GM20000 (cell line): ENCODE measurements around the gene SNX32.

Experiments used
- DNase-seq: peaks from one replicate; pipeline ENCODE4 v3.0.0; 2012; ENCODE audit warnings: low spot score
- TF ChIP-seq, protein P1 (sequence below): IDR thresholded peaks from 2 replicates; pipeline ENCODE4 v1.5.1; 2012; ENCODE audit warnings: mild to moderate bottlenecking, control low read depth; ENCODE audit errors: extremely low read depth, missing control alignments

SNX32 gene

DNA sequence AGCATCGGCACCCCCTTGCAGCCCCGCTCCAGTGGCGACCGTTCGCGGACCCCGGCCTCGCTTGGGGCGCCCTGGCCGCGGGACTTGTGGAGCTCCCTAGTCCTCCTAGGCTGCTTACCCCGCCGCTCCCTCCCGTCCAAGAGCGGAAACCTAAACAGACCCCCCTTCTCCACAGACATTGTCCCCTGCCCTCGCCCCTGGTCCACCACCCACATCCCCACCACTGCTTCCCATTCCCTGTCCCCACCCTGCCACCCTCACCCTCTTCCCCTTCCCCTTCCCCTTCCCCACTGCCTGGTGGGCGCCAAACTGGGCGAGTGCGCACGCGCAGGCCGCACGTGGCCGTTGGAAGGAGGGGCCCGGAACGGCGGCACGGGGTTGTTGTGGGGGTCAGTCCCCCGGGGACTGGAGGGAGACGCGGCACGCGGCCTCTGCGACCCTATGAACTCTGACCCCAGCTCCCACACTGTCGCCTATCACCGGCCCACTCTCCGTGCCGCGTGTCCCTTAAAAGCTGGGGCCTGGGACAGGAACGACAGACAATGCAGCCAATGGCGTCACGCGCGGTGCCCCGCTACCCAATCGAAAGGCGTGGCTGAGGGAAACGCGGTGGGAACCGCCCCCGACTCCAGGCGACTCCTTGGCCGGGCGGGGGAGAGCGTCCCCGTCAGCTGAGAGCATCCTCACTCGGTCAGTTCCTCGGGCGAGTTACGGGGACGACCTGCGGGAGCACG lies at the start of gene SNX32:
Gene SNX32 (plus strand): TSS at position 667 of the 734 bp plus-strand sequence. CDS start 103 bp downstream, outside the sequence.
- TF ChIP-seq, protein P1, sequence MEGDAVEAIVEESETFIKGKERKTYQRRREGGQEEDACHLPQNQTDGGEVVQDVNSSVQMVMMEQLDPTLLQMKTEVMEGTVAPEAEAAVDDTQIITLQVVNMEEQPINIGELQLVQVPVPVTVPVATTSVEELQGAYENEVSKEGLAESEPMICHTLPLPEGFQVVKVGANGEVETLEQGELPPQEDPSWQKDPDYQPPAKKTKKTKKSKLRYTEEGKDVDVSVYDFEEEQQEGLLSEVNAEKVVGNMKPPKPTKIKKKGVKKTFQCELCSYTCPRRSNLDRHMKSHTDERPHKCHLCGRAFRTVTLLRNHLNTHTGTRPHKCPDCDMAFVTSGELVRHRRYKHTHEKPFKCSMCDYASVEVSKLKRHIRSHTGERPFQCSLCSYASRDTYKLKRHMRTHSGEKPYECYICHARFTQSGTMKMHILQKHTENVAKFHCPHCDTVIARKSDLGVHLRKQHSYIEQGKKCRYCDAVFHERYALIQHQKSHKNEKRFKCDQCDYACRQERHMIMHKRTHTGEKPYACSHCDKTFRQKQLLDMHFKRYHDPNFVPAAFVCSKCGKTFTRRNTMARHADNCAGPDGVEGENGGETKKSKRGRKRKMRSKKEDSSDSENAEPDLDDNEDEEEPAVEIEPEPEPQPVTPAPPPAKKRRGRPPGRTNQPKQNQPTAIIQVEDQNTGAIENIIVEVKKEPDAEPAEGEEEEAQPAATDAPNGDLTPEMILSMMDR, result no peak
- peak; percentile 98 for DNase-seq

DNA sequence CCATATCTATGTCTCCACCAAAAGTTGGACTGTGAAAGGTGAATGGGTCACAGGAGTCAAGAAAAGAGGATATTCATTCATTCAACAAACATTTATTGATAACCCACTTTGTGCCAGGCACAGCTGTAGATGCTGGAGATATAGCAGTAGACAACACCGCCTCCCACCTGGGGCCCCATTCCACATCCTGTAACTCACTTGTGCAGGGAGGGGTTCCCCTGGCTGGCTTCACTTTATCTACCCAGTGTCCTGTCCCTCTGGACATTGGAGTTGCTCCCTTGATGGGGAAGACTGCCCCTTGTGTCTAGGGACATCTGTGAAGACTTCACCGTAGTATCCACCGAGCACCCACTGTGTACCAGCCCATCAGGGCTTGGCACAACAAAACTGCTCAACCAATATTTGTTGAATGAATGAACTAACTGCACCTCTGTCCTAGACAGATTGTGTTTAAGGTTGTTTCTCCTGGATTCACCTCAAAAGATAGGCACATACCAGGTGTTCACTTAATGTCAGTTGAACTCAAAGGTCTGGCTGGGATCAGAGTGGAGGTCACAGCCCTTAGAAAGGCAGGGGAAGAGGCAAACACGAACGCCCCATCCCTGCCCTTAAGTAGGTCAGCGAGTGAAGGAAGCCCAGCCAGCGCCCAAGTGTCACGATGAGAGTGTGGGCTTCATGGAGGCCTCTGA lies 48.3 kb upstream of the SNX32 start:
- TF ChIP-seq, protein P1, result no peak
- DNase-seq, result no peak

DNA sequence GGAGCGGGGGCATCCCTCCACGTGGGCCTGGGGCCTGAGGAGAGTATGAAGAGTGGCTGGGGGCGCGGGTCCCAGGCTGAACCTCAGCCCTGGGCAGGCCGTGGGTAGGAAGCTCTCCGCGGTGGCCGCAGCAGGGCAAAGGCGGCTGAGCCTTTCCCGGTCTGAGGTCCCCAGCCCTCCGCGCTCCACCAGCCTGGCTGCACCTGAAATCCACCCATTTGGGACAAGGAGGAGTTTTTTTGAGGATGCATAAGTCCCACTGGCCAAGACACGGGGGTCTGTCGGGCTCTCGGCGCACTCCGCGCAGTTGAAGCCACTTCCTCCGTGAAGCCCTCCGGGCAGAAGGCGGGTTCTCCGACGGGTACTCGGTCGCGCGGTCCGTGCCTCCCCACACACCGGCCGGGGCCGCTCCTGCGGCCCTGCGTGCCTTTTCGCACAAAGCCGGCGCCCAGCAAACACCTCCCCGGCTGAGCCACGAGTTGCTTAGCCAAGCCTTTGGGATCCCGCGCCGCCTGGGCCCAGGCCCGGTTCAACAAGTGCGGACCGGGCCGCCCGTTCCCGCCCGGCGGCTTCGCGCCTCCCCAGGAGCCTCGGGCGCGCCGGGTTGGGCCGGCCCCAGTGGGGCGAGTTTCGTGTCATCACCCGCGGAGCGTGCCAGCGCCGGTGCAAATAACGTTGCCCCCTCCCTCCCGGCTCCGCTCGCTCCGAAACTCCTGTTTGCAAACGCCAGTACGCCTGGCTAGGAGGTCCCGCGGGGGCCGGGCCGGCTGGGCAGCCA lies 47.6 kb upstream of the SNX32 start:
- DNase-seq, result peak; percentile 60
- TF ChIP-seq, protein P1, result no peak

DNA sequence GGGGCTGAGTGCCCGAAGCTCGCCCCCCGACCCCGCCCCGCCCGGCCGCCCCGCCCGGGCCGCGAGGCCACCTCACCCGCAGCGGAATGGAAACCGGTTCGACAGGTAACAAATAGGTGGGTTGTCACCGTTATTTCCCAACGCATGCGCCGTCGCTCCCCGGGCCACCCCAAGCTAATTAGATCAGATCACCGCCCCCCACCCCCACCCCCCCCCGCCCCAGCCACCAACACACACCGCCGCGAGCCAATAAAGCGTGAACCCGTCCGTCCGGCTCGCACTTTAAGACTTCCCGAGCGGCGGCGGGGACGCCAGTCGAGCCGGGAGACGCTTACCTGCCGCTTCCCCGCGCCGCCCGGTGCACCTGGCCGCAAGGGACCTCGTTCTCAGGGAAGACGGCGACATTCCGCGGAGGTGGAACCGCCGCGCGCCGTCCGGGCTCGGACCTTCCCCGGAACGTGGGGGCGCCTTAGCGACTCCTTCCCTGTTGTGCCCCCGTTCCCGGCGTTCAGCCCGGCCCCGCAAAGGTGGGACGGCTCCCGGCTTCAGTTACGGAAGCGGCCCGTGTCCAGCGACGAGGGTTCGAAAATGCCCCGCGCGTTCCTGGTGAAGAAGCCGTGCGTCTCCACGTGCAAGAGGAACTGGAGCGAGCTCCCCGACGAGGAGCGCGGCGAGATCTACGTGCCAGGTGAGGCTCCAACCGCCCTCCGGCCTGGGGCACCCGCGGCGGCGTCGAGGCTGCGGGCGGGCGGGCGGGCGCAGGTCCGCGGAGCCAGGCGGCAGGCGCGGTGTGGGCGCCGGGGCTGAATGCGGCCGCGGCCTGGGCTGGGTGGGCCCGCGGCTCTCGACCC lies 46.8 kb upstream of the SNX32 start, which contains the start of gene OVOL1:
Gene OVOL1 (plus strand): TSS at position 278 of the 851 bp plus-strand sequence. CDS start 311 bp downstream, at position 589.
- DNase-seq, result peak; percentile 71
- TF ChIP-seq, protein P1, result no peak

DNA sequence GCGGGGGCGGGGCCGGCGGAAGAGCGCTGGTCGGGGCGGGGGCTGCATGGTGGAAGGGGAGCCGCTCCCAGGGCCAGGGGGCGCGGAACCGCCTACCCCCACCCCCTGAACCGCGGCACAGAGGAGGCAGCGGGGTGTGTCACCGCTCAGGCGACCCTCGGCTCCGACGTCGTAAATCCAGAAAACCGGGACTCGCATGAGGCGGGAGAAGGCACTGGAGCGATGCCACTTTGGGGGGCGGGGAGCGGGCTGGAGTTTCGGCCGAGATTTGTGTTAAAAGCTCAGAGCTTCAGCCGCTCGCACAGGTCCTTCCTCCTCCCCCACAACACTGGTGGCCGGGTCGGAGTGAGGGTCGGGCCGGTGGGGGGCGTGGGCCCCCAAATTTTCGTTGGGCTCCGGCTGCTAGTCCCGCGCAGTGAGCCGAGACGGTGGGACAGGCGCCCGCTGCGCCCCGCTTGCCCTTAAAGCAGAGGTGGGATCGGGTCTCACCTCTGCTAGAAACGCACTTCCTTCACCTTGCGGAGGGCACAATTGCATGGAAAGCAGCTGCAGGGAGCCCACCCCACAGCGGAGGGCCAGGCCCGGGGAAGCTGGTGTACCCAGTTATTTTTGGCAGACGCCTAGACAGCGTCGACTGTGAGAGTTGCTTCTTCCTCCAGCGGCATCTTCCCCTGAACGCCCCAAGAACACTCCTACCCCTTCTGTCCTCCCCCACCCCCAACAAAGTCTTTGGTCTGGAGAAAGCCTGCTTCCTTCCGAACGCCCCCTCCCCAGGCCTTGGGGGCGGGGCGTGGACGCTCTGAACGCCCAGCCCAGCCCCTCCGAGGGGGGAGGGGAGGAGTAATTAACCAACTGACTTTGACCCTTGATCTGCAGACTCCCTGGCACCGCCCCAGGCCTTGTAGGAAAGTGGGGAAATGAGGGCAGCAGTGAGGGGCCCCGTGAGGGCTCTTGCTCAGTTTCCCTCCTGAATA lies 45.8 kb upstream of the SNX32 start:
- DNase-seq, result peak; percentile 69
- TF ChIP-seq, protein P1, result no peak

DNA sequence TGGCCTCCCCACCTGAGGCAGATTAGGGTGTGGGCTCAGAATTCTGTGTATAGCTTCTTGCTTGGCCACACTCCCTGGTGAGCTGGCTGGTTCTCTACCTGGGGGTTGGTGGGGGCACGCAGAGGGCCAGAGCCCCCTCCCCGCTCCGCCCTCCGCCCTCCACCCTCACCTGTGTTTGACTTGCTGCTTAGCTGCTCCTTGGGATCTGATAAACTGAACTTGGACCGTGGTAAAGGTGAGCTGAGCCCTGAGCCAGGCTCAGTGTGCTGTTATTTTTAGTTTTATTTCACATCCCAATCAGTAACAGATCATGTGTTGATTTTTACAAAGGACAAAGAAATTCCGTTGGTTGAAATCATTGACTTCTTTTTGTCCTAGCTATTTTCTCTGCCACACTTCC lies 44.9 kb upstream of the SNX32 start:
- TF ChIP-seq, protein P1, result no peak
- DNase-seq, result no peak
